Subcutaneous adipose tissue (tissue), 4 donors: Measurements from ENCODE around the gene SERGEF. TPM values are rescaled to one million over a fixed set of nuclear protein-coding genes. Genes with fewer than 3 reads are reported as not detected.

ENCODE experiments used
- total RNA-seq, 4 donors: library from RNA; depleted of rRNA; stranded (reverse); fragments of >200 nt; gene quantifications; one replicate each; pipeline ENCODE4 v1.1.0, GENCODE V29; 2016
- TF ChIP-seq, protein P1 (sequence below): fragments of 450-650 bp; IDR thresholded peaks from one replicate; pipeline ENCODE4 v1.5.1; 2016; ENCODE audit warnings: low read depth, mild to moderate bottlenecking, control low read depth, antibody characterized with exemption, moderate library complexity

Gene SERGEF
- total RNA-seq, 4 donors from 2014 or later: 22.2 to 27.9 (median 26.1) TPM

DNA sequence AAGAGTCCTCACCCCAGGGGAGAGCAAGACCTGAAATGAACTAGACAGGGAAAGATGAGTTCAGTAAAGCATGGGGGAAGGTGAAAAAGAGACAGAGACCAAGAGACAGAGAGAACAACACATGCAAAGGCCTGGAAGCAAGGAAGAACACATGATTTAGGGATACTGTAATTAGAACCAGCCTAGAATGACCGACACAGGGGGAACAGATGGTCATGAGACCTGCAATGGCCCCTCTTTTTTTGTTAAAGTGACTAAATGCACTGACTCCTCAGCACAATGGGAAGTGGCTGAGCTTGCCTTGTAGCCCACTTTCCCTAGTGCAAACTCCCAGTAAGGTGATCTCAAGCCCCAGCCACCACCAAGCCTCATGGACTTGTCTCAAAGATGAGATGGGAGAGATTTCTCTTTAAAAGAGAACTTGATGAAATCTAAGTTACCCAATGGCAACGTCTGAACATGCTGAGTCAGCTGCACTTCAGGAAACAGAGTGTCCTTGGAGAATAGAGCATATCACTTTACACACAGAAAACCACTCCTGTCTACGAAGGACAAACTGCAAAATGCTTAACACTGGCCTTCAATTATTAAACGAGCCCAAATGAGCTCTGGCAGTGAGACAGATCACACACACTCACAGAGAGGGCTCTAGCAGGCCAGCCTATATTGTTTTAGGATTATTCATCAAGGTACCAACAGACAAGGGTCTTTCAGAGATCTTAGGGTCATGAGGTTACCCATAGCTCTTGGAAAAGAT, 91.0 kb downstream of the SERGEF start:
- TF ChIP-seq, protein P1, sequence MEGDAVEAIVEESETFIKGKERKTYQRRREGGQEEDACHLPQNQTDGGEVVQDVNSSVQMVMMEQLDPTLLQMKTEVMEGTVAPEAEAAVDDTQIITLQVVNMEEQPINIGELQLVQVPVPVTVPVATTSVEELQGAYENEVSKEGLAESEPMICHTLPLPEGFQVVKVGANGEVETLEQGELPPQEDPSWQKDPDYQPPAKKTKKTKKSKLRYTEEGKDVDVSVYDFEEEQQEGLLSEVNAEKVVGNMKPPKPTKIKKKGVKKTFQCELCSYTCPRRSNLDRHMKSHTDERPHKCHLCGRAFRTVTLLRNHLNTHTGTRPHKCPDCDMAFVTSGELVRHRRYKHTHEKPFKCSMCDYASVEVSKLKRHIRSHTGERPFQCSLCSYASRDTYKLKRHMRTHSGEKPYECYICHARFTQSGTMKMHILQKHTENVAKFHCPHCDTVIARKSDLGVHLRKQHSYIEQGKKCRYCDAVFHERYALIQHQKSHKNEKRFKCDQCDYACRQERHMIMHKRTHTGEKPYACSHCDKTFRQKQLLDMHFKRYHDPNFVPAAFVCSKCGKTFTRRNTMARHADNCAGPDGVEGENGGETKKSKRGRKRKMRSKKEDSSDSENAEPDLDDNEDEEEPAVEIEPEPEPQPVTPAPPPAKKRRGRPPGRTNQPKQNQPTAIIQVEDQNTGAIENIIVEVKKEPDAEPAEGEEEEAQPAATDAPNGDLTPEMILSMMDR: no peak

DNA sequence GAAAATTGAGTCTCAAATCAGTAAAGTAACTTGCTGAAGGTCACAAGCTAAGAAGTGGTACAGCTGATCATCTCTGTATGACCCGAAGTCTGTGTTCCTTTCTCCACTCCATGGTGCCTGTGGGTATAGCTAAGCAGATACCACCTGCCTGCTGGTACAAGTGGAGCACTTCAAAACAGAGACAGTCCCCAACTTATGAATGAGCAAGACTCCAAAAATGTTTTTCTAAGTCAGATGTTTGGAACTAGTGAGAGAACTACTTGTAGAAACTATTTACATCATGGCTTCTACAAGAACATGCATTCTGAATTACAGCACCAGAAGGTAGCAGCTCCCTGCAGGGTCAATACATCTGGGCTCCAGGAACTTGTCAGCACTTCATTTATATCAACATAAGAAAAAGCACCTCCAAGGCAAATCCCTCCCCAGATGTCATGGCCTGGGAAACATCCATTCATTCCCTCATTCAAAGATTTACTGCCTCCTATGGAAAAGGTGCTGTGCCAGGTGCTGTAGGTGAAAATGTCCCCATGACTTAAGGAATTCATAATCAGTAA, 94.7 kb downstream of the SERGEF start:
- TF ChIP-seq, protein P1: no peak

DNA sequence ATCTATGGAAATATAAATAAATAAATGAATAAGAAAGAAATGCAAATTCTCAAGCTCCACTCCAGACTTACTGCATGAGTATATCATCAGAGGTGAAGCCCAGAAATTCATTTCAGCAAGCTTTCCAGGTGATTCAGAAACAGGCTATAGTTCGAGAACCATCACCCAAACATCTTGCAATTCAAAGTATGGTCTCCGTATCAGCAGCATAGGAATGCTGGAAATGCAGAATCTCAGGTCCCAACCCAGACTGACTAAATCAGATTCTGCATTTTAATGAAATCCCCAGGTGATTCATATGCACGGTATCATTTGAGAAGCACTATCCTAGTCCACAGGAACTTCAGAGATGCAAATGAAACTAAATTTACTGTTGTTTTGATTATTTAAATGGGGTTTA, 95.3 kb downstream of the SERGEF start:
- TF ChIP-seq, protein P1: no peak

DNA sequence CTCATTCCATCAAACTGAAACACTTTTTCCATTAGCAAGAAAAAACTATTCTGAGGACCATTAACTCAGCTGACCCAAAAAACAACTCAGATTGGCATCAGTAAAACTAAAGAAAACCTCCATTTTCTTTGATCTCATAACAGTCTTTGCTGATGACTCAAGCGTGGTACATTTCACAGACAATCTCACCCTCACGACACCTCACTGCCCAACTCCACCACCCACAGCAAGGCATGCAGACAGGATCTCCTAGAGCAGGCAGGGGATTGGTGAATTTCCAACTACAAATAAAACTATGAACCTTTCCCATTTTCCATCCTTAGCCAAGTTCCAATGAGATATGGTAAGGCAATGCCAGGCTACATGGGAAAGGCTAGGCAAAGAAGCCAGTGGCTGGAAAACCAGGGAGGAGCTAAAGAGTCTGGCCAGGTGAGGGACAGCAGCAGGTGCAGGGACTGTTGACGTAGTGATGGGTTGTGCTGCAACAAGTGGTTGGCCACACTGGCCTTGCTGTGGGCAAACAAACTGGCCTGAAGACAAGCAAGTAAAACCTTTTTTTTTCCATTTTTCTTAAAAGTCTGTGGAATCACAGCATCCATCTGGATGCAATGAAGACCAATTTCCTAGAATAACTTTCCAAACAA, 97.2 kb downstream of the SERGEF start:
- TF ChIP-seq, protein P1: no peak

DNA sequence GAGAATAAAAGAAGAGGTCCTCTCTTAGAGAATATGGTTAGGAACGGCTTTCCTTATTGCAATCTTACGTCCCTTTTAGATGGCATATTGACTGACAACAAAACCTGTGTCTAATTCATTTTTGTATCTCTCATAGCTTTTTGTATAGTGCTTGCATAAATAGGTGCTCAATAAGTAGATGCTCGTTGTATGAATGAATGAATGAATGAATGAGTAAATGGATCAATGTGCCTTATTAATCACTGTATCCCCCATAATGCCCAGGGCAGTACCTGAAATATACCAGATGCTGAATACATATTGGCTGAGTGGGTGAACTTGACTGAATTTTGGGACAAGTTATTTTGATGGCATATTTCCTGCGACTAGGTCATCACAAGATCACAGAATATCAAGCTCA, 97.9 kb downstream of the SERGEF start:
- TF ChIP-seq, protein P1: no peak

DNA sequence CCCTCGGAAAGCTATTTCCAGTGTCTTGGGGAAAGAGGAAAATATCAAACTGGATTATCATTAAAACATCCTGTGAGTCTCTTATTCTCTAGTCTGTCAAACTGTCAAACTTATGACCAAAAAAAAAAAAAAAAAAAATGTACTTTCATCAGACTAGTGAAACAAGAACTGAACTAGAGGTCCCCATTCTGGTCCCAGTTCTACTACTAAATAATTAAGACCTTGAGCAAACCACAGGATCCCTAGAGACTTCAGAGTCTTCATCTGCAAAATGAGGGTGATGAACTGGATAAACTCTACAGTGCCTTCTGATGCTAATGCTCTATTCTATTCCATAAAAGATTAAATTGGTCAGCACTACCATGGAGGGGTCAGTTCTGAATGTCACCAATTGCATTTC, 105.8 kb downstream of the SERGEF start:
- TF ChIP-seq, protein P1: no peak

DNA sequence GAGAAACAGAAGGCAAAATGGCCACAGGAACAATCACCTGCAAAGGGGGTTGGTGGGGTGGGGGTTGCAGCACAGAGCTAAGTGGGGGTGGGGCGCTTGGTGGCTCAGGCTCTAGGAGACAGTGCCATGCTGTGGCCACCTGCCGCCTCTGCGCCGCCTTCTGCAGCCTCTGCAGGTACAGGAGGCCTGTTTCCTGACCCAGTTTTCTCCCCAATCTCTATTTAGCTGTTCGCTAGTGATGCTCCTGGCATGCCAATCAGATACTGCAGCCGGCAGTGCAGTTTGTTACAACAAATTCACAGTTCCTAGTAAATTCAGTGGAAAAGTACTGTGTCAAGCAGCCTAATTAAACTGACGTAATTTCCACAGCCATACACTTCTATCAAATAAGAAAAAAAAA, 106.4 kb downstream of the SERGEF start:
- TF ChIP-seq, protein P1: no peak
